ENCODE results near the gene TUBGCP2.

DNA sequence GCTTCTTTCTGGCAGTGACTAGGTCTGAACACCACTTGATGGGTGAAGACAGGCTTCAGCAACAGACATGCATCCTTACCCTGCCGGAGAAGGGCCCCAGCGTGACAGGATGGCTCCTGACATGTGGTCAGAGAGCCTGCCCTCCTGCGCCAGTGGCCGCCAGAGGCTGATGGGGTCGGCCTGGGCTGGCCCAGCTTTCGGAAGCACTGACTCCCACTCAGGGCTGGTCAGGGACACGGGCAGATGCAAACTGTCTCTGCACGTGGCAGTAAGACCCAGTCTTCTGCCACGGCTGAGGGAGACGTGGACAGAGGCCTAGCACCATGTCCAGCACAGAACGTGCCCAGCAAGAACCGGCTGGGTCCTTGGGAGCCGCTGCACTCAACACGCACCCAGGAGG lies 10.2 kb downstream of the TUBGCP2 start:
- TF ChIP-seq, protein P1, sequence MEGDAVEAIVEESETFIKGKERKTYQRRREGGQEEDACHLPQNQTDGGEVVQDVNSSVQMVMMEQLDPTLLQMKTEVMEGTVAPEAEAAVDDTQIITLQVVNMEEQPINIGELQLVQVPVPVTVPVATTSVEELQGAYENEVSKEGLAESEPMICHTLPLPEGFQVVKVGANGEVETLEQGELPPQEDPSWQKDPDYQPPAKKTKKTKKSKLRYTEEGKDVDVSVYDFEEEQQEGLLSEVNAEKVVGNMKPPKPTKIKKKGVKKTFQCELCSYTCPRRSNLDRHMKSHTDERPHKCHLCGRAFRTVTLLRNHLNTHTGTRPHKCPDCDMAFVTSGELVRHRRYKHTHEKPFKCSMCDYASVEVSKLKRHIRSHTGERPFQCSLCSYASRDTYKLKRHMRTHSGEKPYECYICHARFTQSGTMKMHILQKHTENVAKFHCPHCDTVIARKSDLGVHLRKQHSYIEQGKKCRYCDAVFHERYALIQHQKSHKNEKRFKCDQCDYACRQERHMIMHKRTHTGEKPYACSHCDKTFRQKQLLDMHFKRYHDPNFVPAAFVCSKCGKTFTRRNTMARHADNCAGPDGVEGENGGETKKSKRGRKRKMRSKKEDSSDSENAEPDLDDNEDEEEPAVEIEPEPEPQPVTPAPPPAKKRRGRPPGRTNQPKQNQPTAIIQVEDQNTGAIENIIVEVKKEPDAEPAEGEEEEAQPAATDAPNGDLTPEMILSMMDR (conservative IDR thresholded peaks at IDR 0.05; ENCODE audit: low read length) = no peak
- TF ChIP-seq EZH2phosphoT487 (IDR thresholded peaks at IDR 0.05; ENCODE audit: borderline replicate concordance) = no peak

All from Loucy (cell line).